Glutamatergic neuron (in vitro differentiated cells): ENCODE measurements around the gene VIL1. TPM values are rescaled to one million over a fixed set of nuclear protein-coding genes. Genes with fewer than 3 reads are reported as not detected.

Experiments
- DNase-seq: peaks from one replicate; pipeline ENCODE4 v3.0.0; 2022
- H3K27ac Mint-ChIP-seq: one replicate; pipeline ENCODE4 v1.8.0; 2020; ENCODE audit warnings: mild to moderate bottlenecking, mixed read lengths, inconsistent platforms; ENCODE audit not compliant: unreplicated experiment
- H3K27me3 Mint-ChIP-seq: one replicate; pipeline ENCODE4 v1.8.0; 2020; ENCODE audit warnings: mild to moderate bottlenecking, moderate library complexity, mixed read lengths, inconsistent platforms; ENCODE audit not compliant: unreplicated experiment
- H3K36me3 Mint-ChIP-seq: one replicate; pipeline ENCODE4 v1.8.0; 2020; ENCODE audit warnings: mild to moderate bottlenecking, mixed read lengths, inconsistent platforms; ENCODE audit not compliant: unreplicated experiment
- H3K4me1 Mint-ChIP-seq: one replicate; pipeline ENCODE4 v1.8.0; 2020; ENCODE audit warnings: mild to moderate bottlenecking, low read depth, mixed read lengths, inconsistent platforms; ENCODE audit not compliant: unreplicated experiment
- H3K4me3 Mint-ChIP-seq: one replicate; pipeline ENCODE4 v1.8.0; 2020; ENCODE audit warnings: mild to moderate bottlenecking, mixed read lengths, inconsistent platforms; ENCODE audit not compliant: unreplicated experiment
- H3K9me3 Mint-ChIP-seq: one replicate; pipeline ENCODE4 v1.8.0; 2020; ENCODE audit warnings: mild to moderate bottlenecking, moderate library complexity, mixed read lengths, inconsistent platforms; ENCODE audit not compliant: unreplicated experiment
- CTCF ChIP-seq: fragments of 200-600 bp; sonication (generic); IDR thresholded peaks from one replicate; pipeline ENCODE4 v1.5.0; 2021; ENCODE audit not compliant: partially characterized antibody, unreplicated experiment
- total RNA-seq: library from RNA; stranded (reverse); fragmentation: NEBNext Ultra II Directional; extraction: Animal tissue kit (Norgen Biotek cat#: 25700); gene quantifications from one replicate; pipeline ENCODE4 v1.2.1, GENCODE V29; 2021; ENCODE audit not compliant: unreplicated experiment

Gene VIL1
- total RNA-seq, 1 donor from 2014 or later = not detected

GRCh38 chr2:218422403-218423086, 3.6 kb downstream of the VIL1 start:
- Mint-ChIP-seq H3K36me3 (no peaks in the 10 kb centered on the region), H3K4me3 (no peak overlapping the region), H3K4me1 (no peaks in the 10 kb centered on the region), H3K27me3 (peaks cover 5% of the 10 kb centered on the region), H3K9me3 (peaks cover 2% of the 10 kb centered on the region), H3K27ac (no peak overlapping the region)
- TF ChIP-seq CTCF = no peak
- DNase-seq = no peak

GRCh38 chr2:218423584-218423983, 4.7 kb downstream of the VIL1 start:
- Mint-ChIP-seq H3K36me3 (no peaks in the 10 kb centered on the region), H3K9me3 (peaks cover 2% of the 10 kb centered on the region), H3K4me3 (no peak overlapping the region), H3K27me3 (peaks cover 7% of the 10 kb centered on the region), H3K4me1 (no peaks in the 10 kb centered on the region), H3K27ac (no peak overlapping the region)
- no peak for DNase-seq
- TF ChIP-seq CTCF = no peak

- TF ChIP-seq CTCF = no peak
- Mint-ChIP-seq H3K9me3 (peaks cover 2% of the 10 kb centered on the region), H3K4me3 (no peak overlapping the region), H3K27me3 (peaks cover 7% of the 10 kb centered on the region), H3K27ac (no peak overlapping the region), H3K4me1 (no peaks in the 10 kb centered on the region), H3K36me3 (peaks cover 5% of the 10 kb centered on the region)
- no peak for DNase-seq
These were observed 6.6 kb downstream of the VIL1 start for GRCh38 chr2:218425531-218425930.

- Mint-ChIP-seq H3K27ac (no peak overlapping the region), H3K9me3 (no peaks in the 10 kb centered on the region), H3K4me3 (no peak overlapping the region), H3K27me3 (peaks cover 4% of the 10 kb centered on the region), H3K36me3 (peaks cover 5% of the 10 kb centered on the region), H3K4me1 (no peaks in the 10 kb centered on the region)
- TF ChIP-seq CTCF = no peak
- no peak for DNase-seq
These were observed 8.8 kb downstream of the VIL1 start for GRCh38 chr2:218427741-218428140.

- no peak for TF ChIP-seq CTCF
- Mint-ChIP-seq H3K36me3 (peaks cover 5% of the 10 kb centered on the region), H3K9me3 (no peaks in the 10 kb centered on the region), H3K27ac (no peak overlapping the region), H3K27me3 (peaks cover 4% of the 10 kb centered on the region), H3K4me3 (no peak overlapping the region), H3K4me1 (no peaks in the 10 kb centered on the region)
- peak; percentile 6 for DNase-seq
These were observed 10.1 kb downstream of the VIL1 start for GRCh38 chr2:218428846-218429558.
